ENCODE data around the gene FUT7.

DNA sequence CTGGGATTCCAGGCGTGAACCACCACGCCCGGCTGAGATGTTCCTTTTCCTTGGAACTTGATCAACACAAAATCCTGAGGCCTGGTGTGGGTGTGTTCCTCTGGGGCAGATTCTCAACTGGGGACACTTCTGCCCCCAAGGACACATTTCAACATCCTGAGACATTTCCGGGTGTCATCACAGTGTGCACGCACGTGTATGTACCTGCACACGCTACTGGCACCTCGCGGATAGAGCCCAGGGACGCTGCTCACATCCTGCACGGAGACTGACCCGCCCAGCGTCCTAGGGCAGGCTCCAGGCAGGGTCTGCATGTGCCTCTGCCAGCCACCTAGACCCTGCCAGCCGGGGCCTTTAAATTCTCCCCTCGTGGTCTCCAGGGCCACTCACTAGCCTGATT lies 30.5 kb upstream of the FUT7 start:
- no peak for TF ChIP-seq POLR2A (IDR thresholded peaks at IDR 0.05)
- TF ChIP-seq, protein P1, sequence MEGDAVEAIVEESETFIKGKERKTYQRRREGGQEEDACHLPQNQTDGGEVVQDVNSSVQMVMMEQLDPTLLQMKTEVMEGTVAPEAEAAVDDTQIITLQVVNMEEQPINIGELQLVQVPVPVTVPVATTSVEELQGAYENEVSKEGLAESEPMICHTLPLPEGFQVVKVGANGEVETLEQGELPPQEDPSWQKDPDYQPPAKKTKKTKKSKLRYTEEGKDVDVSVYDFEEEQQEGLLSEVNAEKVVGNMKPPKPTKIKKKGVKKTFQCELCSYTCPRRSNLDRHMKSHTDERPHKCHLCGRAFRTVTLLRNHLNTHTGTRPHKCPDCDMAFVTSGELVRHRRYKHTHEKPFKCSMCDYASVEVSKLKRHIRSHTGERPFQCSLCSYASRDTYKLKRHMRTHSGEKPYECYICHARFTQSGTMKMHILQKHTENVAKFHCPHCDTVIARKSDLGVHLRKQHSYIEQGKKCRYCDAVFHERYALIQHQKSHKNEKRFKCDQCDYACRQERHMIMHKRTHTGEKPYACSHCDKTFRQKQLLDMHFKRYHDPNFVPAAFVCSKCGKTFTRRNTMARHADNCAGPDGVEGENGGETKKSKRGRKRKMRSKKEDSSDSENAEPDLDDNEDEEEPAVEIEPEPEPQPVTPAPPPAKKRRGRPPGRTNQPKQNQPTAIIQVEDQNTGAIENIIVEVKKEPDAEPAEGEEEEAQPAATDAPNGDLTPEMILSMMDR (IDR thresholded peaks at IDR 0.05): no peak

Measured in tibial nerve (tissue), 3 donors.